Measurements from ENCODE around the gene FRMD4A.

Gene FRMD4A

DNA sequence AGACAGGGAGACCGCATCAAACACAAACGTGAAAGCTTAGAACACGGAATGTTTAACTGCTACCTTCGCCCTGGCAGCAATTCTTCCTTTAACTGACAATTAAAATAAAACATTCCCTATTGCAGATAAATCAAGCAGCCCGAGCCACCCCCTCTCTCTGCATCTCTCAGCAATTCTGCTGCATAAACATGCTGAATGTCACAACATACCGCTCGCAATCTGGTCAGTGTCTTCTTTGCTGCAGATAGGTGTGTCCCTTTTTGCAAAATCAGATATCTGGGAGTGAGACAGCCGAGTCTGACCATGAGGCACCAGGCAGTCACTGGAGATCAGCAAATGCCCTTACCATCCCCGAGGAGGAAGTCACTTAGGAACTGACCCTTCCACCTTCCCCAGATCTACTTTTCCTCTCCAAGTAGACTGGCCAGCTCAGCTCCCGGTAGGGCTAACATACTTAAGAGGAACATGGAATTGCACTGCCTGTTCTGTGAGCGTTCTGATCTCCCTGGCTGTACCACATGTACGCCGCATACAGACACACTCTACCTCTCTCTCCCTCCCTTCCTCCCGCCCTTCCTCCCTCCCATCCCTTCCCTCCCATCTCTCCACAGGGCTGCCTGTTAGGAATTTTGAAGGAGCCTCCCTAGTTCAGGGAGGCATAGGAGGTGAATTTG, at the start of gene FRMD4A:
Gene FRMD4A, minus strand, starts transcription at position 537 of the 674 bp plus-strand sequence.
- TF ChIP-seq, protein P1, sequence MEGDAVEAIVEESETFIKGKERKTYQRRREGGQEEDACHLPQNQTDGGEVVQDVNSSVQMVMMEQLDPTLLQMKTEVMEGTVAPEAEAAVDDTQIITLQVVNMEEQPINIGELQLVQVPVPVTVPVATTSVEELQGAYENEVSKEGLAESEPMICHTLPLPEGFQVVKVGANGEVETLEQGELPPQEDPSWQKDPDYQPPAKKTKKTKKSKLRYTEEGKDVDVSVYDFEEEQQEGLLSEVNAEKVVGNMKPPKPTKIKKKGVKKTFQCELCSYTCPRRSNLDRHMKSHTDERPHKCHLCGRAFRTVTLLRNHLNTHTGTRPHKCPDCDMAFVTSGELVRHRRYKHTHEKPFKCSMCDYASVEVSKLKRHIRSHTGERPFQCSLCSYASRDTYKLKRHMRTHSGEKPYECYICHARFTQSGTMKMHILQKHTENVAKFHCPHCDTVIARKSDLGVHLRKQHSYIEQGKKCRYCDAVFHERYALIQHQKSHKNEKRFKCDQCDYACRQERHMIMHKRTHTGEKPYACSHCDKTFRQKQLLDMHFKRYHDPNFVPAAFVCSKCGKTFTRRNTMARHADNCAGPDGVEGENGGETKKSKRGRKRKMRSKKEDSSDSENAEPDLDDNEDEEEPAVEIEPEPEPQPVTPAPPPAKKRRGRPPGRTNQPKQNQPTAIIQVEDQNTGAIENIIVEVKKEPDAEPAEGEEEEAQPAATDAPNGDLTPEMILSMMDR (IDR thresholded peaks at IDR 0.05; ENCODE audit: low read depth, low read length): no peak
- DNase-seq (ENCODE audit: extremely low read depth, low read depth): no peak

DNA sequence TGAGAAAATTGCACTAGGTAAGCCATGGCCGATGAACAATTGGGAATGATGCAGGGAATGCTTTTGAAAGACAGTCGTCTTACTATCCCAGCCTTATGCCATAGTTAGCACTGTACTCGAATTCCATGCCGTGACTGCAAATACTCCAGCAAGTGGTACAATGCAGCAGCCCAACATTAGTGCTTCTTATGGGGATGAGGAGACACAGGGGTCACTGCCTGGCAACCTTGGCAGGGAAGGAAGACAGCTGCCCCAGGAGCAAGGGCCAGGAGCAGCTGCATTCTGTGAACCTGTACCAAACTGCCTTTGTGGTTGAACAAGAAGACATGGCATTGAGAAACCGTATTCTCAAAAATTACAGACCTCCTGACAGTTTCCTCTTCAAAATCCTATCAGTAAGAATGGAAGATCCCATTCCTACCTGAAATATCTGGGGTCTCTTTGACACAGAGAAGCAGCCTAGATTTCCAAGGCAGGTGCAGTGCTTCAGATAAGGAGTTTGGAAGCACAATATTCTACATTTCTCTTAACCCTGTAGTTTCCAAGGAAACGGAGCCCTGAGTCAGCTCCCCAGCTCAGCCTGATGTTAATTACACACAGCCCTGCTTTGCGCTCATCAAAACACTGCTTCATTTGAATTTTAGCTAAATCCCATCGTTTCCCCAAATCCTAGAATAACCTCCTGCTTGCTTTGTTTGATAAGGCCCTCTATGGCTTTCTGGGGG, 49.0 kb upstream of the FRMD4A start:
- DNase-seq (ENCODE audit: extremely low read depth, low read depth): no peak
- TF ChIP-seq, protein P1 (IDR thresholded peaks at IDR 0.05; ENCODE audit: low read depth, low read length): no peak

DNA sequence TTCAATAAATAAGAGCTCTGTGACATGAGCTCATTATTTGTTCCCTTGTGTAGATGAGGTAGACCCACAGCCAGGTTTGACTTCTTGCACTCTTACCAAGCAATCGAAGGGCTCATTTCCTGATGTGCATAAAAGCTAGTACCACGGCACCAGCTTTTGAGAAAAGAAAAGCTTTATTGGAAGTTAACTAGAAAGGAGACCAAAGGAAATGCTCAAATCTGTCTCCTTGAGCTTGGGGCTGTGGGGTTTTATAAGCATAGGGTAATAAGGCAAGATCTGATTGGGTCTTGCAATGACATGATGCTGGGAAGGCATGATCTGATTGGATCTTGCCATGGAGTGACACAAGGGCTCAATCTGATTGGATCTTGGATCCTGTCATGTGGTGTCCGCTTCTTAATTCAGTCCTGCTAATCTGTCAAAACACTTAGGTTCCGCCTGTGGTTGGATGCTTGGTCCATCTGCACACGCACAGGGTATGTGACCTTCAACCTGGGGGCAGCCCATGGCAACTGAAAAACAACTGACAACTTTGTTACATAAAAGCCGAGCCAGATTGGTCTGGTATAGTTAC, 47.8 kb upstream of the FRMD4A start:
- TF ChIP-seq, protein P1 (IDR thresholded peaks at IDR 0.05; ENCODE audit: low read depth, low read length): no peak
- DNase-seq (ENCODE audit: extremely low read depth, low read depth): no peak

DNA sequence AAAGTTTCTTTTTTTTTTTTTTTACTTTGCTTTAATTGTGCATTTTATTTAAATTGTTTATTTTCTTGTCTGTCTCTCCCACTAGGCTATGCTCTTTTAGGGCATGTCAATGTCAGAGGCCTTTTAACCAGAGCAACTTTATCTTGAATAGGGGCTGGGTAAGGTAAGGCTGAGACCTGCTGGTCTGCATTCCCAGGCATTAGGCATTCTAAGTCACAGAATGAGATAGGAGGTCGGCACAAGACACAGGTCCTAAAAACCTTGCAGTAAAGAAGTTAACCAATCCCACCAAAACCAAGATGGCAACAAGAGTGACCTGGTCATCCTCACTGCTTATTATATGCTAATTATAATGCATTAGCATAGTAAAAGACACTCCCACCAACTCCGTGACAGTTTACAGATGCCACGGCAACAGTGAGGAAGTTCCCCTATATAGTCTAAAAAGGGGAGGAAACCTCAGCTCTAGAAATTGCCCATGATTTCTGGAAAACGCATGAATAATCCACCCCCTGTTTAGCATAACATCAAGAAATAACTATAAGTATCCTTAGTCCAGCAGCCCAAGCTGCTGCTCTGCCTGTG, 47.0 kb upstream of the FRMD4A start:
- no peak for DNase-seq (ENCODE audit: extremely low read depth, low read depth)
- TF ChIP-seq, protein P1 (IDR thresholded peaks at IDR 0.05; ENCODE audit: low read depth, low read length): no peak

DNA sequence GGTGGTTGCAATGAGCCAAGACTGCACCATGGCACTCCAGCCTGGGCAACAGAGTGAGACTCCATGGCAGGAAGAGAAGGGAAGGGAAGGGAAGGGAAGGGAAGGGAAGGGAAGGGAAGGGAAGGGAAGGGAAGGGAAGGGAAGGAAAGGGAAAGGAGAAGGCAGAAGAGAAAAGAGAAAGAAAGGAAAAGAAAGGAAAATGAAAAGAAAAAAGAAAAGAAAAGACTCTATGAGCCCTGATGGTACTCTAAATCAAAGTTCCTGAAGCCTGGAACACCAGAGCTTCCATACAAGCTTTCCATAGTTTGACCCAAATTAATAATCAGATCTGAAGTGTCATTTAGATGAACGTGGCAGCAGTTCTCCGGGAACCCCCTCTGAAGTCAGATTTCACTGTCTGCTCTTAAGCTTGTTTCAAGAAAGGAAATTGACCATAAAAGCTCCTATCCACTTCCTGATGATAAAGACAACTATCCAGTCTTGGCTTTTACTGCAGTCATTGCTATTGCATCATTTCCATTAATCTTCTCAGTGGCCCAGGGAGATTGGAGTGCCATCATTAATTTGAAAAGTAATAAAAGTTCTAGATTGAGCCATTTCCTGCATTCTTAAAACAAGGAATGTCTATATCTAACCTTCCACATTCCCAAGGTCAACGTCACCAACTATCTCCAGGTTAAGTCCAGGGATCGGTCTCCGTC, 44.2 kb upstream of the FRMD4A start:
- DNase-seq (ENCODE audit: extremely low read depth, low read depth): no peak
- TF ChIP-seq, protein P1 (IDR thresholded peaks at IDR 0.05; ENCODE audit: low read depth, low read length): no peak

DNA sequence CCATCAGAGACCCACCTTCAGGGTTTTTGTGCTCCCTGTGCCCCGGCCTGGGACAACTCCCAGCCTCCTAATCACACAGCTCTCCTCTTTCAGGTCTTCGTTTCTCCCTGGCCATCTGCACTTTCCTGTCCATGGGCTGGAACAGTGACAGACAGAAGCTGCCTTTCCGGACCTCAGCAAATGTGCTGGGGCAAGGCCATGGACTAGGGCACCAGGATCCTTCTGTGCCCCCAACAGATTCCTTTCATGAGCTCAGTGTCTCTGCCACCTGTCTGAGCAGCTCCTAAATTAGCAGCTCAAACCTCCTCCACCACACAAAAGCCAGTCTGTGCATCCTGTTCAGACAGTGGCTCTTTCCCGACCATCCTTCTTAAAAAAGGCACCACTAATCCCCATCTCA, 41.9 kb upstream of the FRMD4A start:
- no peak for DNase-seq (ENCODE audit: extremely low read depth, low read depth)
- TF ChIP-seq, protein P1 (IDR thresholded peaks at IDR 0.05; ENCODE audit: low read depth, low read length): no peak

Measured in AG09319 (cell line).